Keratinocyte (primary cell): ENCODE results near the gene MEIS3.

Experiments
- EZH2 ChIP-seq: IDR thresholded peaks from one replicate; pipeline ENCODE4 v1.6.1; 2012; ENCODE audit warnings: inconsistent platforms, mild to moderate bottlenecking, low read length, moderate library complexity
- TF ChIP-seq, protein P1 (sequence below), 3 experiments: IDR thresholded peaks in 1 of 3; conservative IDR thresholded peaks in 1 of 3; optimal IDR thresholded peaks in 1 of 3; 2 replicates in 2 of 3; 3 replicates in 1 of 3; pipeline versions ENCODE3 to v1.5.1; 2011; ENCODE audit warnings: low read length in 3 of 3, mild to moderate bottlenecking in 3 of 3, moderate library complexity in 2 of 3, control low read depth in 1 of 3, inconsistent platforms in 1 of 3; ENCODE audit not compliant: insufficient read depth in 2 of 3; ENCODE audit errors: extremely low read depth in 1 of 3

DNA sequence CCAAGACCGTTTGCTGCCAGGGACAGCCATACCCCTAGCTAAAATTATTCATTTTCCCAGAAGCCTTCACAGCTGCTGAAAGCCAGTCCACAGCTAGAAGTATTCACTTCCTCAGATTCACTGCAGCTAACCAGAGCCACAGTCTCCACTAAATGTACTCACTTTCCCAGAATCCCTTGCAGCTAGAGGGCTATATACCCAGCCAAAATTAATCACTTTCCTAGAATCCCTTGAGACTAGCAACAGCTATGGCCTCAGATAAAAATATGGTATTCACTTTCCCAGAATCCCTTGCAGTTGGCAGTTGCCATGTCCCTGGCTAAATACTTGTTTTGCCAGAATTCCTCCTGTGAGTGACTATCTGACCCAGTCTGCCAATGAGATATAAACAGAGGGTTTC, 13.8 kb upstream of the MEIS3 start:
- TF ChIP-seq, protein P1, sequence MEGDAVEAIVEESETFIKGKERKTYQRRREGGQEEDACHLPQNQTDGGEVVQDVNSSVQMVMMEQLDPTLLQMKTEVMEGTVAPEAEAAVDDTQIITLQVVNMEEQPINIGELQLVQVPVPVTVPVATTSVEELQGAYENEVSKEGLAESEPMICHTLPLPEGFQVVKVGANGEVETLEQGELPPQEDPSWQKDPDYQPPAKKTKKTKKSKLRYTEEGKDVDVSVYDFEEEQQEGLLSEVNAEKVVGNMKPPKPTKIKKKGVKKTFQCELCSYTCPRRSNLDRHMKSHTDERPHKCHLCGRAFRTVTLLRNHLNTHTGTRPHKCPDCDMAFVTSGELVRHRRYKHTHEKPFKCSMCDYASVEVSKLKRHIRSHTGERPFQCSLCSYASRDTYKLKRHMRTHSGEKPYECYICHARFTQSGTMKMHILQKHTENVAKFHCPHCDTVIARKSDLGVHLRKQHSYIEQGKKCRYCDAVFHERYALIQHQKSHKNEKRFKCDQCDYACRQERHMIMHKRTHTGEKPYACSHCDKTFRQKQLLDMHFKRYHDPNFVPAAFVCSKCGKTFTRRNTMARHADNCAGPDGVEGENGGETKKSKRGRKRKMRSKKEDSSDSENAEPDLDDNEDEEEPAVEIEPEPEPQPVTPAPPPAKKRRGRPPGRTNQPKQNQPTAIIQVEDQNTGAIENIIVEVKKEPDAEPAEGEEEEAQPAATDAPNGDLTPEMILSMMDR (optimal IDR thresholded peaks at IDR 0.05 in 1 of 3, IDR thresholded peaks at IDR 0.05 in 1 of 3, conservative IDR thresholded peaks at IDR 0.05 in 1 of 3; ENCODE audit: extremely low read depth in 1 of 3, insufficient read depth in 2 of 3, low read length in 3 of 3) = no peak
- no peak for TF ChIP-seq EZH2
